Suppressor macrophage treated with lipopolysaccharide for 1 hour (primary cell): ENCODE data around the gene TUBA4A.
"Not testable (repeated sequence)": the region's sequence is repeated elsewhere in the genome, so short reads cannot be mapped to it uniquely, and the experiment has no call there.

ENCODE experiments used
- DNase-seq, 3 donors: peaks; one replicate each; pipeline ENCODE4 v3.0.0-alpha.2; 2020 to 2022

TUBA4A gene

DNA sequence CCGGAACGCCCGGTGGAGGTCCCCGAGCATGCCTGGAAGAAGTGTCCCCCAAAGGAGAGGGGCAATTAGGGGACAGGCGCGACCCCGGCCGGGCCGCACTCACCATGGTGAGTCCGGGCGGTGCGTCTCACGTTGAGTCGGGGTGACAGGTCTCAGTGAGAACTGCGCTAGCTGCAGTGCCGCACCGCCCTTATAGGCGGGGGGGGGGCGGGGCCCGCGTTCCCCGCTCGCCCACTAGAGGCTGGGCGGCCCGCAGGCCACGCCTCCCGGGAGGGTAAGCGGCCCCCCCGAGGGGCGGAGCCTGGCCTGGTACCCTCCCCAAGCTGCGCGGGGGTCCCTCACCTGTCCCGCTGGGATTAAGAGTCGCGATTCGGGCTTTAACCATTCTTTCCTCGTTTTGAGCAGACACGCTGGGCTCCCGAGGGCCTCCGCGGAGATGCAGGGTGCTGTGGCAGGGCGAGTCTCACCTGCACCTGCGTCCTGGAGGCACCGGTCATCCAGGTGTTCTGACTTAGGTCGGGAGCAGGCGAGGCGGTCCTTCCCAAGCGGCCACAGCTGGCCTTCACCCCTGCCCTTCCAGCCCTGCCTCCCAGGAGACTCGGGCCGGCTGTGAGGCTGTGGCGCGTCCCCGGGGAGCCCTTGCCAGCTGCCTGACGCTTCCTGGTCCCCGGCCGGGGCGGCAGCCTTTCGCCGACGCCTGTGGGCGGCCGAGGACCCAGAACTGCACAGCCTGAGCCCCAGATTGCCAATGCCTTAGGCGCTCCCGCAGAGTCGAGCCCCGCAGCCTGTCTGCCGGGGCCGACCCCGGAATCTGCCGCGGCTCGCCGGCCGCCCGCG lies at the start of gene TUBA4A:
TUBA4A (minus strand) TSS at position 166 of the 837 bp plus-strand sequence; CDS start at position 106, 60 bp downstream.
- DNase-seq = peak; percentile 87 to 96 (median 92)

DNA sequence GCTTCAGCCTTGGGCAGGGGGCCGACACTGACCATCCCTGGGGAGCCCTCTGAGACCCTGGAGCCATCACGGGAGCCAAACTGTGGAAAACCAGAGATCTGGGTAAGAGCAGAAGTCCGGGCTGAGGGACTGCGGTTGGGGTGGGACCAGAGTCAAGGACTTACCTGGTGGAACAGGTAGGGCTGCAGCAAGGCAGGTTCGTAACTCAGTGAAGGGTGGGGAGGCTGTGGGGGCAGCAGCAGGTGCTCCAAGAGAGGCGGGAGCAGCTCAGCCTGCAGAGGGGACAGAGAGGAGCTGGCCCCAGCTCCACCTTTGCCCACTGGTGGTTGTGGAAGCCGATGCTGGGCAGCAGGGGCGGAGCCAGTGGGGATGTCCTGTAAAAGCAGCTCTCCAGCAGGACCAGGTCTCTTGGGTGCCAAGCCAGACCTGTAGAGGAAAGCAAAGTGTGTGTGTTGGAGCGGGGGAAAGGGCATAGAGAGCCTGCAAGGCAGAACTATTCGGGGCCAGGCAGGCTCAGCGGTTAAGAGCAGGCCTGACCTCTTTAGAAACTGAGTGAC lies 48.8 kb upstream of the TUBA4A start:
- no peak for DNase-seq

DNA sequence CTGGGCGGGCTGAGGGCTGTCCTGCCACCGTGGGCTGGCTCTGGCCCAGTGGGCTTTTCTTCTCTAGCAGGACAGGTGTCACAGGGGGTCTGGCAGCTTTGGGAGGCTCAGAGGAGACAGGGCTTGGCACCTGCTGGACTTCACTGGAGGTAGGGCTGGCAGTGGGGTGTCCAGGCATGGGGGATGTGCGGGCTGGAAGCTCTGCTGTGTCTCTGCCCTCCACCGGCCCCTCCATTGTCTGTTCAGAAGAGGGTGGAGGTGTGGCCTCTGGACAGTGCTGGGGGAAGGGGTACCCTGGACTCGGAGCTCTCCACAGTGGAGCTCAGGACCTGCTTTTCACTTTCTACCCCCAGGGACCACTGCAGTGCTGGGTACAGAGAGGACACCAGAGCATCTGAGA lies 46.3 kb upstream of the TUBA4A start:
- no peak for DNase-seq

- no peak for DNase-seq
These were observed 45.6 kb upstream of the TUBA4A start for GRCh38 chr2:219299372-219299760.

- DNase-seq = peak; percentile 80 to 91 (median 89)
These were observed 45.1 kb upstream of the TUBA4A start for GRCh38 chr2:219298759-219299371.

DNA sequence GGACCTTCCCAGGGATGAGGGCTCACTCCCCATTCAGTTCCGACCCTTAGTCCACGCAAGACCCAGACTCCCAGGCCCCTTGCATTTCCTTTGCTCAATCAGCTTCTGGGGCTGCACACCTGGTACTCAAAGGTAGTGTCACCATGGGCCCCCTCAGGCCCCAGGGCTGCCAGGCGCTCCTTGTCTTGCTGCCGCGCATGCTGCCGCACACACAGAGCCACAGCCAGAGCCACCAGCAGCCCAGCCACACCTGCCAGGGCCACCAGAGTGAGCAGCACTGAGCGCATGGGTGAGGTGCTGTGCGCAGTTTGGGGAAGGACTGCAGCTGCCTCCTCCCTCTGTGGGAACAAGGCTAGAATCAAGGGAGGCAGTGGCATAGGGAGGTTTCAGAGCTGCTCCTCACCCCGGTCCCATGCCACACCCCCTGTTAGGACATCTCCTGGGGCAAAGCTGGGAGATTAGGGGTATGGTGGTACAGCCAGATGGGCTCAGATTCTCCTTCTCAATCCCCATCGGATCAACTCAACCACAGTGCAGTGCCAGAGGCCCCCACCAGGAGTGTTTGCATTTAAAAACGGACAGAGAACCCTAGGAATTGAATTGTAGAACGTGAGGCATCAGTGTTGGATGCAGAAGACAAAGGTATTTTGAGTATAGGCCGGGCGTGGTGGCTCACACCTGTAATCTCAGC lies 44.2 kb upstream of the TUBA4A start:
- peak; percentile 14 to 32 (median 24) for DNase-seq

DNA sequence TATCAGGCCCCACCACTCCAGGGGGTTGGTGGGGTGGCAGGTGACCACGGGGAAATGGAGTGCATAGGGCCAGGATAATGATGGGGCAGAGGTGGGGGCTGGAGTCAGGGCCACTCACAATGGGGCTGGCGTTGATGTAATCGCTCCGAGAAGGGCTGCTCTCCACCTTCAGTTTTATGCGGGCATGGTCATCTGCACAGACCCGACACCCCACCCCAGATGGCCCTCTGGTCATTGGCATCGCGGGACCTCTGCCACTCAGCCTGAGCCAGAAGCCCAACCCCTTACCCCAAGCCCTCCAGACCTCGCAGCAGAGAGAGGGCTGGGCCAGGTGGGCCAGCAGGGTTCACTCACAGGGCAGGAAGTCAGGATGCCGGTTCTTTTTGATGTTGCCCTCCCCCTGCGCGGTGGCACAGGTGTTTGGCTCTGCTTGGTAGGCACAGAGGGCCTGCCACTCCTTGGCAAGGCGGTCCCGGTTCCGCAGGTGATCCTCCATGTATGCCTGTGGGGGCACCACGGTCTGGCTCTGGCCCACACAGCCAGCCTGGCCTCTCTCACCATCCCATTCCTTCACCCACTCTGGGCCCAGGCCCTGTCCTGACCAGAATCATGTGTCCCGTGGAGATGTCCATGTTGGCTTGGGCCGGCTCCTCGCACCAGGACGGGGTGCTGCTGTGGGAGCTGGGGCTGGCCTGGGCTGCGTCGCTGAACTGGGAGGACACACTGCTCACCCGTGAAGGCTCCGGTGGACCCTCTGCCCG lies 43.1 kb upstream of the TUBA4A start:
- DNase-seq = no peak

DNA sequence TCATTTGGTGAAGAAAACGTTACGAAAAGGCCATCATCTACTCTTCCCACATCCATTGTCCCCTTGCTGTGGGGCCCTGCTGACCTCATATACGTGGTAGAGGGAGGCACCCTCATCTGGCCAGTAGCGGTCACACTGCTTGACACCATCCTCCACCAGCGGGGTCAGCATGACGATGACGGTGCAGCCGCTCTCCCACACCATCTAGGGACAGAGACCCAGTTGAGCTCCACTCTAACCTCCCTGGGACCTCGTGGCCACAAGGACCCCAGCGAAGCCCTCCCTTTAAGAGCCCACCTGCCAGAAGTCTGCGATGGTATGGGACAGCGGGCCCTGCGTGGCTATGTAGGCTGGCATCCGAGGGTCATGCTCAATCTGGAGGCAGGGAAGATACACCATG lies 42.4 kb upstream of the TUBA4A start:
- DNase-seq = no peak

- DNase-seq = peak; percentile 80 to 94 (median 85)
These were observed 40.9 kb upstream of the TUBA4A start for GRCh38 chr2:219294356-219295351.

DNA sequence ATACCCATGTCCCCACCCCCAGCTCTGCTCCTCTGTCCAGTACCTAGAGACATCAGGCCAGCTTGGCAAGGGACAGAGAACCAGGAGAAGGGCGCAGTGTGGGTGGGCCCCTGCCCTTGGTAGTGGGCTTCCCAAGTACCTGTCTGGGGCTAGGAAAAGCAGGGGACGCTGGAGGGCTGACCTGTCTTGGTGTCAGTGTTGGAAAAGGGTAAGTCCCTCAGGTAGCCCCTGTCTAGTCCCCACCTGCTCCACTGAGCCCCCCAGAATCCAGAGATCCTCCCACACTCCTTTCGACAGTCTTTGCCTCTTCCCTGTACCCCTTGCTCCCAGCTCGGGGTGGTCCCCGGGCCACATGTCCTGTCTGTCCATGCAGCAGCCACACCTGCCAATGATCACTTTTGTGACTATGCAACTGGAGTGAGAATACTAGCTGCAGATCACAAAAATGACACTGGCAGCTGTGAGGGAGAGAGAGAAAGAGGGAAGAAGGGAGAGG lies 40.1 kb upstream of the TUBA4A start:
- no peak for DNase-seq

DNA sequence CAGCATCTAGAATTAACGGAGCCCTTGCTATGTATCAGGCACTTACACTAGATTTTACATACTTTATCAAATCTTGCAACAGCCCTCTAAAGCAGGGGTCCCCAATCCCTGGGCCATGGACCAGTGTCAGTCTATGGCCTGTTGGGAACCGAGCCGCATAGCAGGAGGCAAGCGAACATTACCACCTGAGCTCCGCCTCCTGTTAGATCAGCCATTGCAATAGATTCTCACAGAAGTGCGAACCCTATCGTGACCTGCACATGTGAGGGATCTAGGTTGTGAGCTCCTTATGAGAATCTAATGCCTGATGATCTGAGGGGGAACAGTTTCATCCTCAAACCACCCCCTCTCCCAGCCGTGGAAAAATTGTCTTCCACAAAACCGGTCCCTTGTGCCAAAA lies 38.9 kb upstream of the TUBA4A start:
- no peak for DNase-seq

GRCh38 chr2:219291910-219292490 lies 38.3 kb upstream of the TUBA4A start:
- DNase-seq = no peak

GRCh38 chr2:219291394-219291793 lies 37.7 kb upstream of the TUBA4A start:
- no peak for DNase-seq

GRCh38 chr2:219290381-219291171 lies 36.9 kb upstream of the TUBA4A start:
- DNase-seq = no peak

- peak; percentile 31 to 47 (median 46) for DNase-seq
These were observed 36.0 kb upstream of the TUBA4A start for GRCh38 chr2:219289537-219290361.

GRCh38 chr2:219289195-219289536 lies 35.4 kb upstream of the TUBA4A start:
- no peak for DNase-seq

DNA sequence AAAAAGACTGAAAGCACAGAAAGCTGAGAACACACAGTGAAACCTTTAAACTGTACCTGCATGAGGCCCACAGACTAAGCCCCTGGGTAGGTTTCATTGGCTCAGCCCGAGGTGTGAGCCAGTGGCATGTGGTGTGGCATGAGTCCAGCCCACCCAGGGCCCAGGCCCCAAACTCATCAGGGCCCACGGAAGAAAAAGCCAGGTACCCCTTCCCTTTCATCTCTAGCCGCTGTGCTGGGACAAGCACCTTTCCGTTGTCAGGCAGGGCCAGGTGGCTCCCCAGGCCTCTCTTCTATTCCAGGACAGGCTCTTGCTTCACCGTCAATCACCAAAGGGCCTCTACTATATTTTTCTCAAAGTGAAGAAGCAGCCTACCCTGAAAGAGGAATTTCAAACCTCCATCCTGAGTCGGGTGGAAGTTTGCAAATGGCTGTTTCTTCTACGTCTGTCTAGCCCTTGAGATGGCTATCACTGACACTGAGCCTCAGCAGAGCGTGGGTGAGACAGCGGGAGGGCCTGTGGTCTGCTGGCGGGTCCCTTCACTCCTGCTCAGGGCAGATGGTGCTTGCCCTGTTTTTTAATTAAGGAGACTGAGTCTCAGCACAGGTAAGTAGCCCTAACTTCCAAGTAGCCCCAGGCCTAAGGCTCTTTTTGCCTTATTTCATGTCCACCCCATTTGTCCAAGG lies 34.0 kb upstream of the TUBA4A start:
- DNase-seq = no peak

DNA sequence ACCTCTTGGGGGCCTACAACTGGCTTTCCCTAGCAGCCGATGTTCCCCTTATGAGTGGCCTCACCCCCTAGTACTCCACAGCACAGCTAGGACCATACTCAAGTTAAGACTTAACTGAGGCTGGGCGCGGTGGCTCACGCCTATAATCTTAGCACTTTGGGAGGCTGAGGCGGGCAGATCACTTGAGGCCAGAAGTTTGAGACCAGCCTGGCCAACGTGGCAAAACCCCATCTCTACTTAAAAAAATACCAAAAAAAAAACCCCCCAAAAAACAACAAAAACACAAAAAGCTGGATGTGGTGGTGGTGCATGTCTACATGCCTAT lies 33.4 kb upstream of the TUBA4A start:
- not testable (repeated sequence) for DNase-seq
